ENCODE measurements around the gene MAGI1.
"Not testable (repeated sequence)": the region's sequence is repeated elsewhere in the genome, so short reads cannot be mapped to it uniquely, and the experiment has no call there.

The MAGI1 gene

GRCh38 chr3:65548848-65549625 is 489.7 kb downstream of the MAGI1 start:
- Histone ChIP-seq H3K9ac (ENCODE audit: low read length) (peak overlapping the region; percentile 47), H3K27ac (ENCODE audit: low read depth, low read length) (no peak overlapping the region), H3K4me1 (ENCODE audit: control insufficient read depth, low read depth, low read length) (peaks cover 5% of the 10 kb centered on the region), H3K4ac (ENCODE audit: low read depth, low read length) (no peak overlapping the region), H3K36me3 (ENCODE audit: control insufficient read depth, insufficient read depth, low read length) (no peaks in the 10 kb centered on the region), H3K23ac (ENCODE audit: low read length) (peak overlapping the region; percentile 10), H3K27me3 (ENCODE audit: insufficient read depth, low read length, poor library complexity) (no peaks in the 10 kb centered on the region), H2BK15ac (replicated peaks; ENCODE audit: low read depth) (no peak overlapping the region), H3K4me2 (ENCODE audit: low read length) (peak overlapping the region; percentile 60), H2AK5ac (ENCODE audit: low read length) (no peak overlapping the region), H3K79me2 (ENCODE audit: control insufficient read depth, insufficient read depth, low read length) (peaks cover 2% of the 10 kb centered on the region), H4K5ac (ENCODE audit: low read length) (no peak overlapping the region), H2BK120ac (ENCODE audit: low read depth, low read length) (no peak overlapping the region), H4K8ac (ENCODE audit: low read depth, low read length) (no peak overlapping the region), H3K56ac (ENCODE audit: low read length) (peak overlapping the region; percentile 71), H3K79me1 (ENCODE audit: low read length) (peaks cover 6% of the 10 kb centered on the region), H3K18ac (ENCODE audit: low read length) (no peak overlapping the region), H2BK5ac (ENCODE audit: low read length) (no peak overlapping the region), H3K4me3 (ENCODE audit: low read length) (peak overlapping the region; percentile 47)
- peak; percentile 64 for DNase-seq
- no CpG with 5 or more reads among the region's 71 CpGs for WGBS (ENCODE audit: extremely low coverage, insufficient coverage, low lambda C conversion rate)

- Histone ChIP-seq H3K36me3 (ENCODE audit: control insufficient read depth, insufficient read depth, low read length) (no peaks in the 10 kb centered on the region), H3K4ac (ENCODE audit: low read depth, low read length) (no peak overlapping the region), H2AK5ac (ENCODE audit: low read length) (no peak overlapping the region), H4K8ac (ENCODE audit: low read depth, low read length) (no peak overlapping the region), H4K5ac (ENCODE audit: low read length) (no peak overlapping the region), H3K27me3 (ENCODE audit: insufficient read depth, low read length, poor library complexity) (no peaks in the 10 kb centered on the region), H3K79me1 (ENCODE audit: low read length) (peaks cover 6% of the 10 kb centered on the region), H3K9ac (ENCODE audit: low read length) (no peak overlapping the region), H3K23ac (ENCODE audit: low read length) (no peak overlapping the region), H3K4me1 (ENCODE audit: control insufficient read depth, low read depth, low read length) (no peaks in the 10 kb centered on the region), H2BK5ac (ENCODE audit: low read length) (no peak overlapping the region), H3K18ac (ENCODE audit: low read length) (no peak overlapping the region), H3K27ac (ENCODE audit: low read depth, low read length) (no peak overlapping the region), H3K56ac (ENCODE audit: low read length) (no peak overlapping the region), H3K79me2 (ENCODE audit: control insufficient read depth, insufficient read depth, low read length) (peaks cover 2% of the 10 kb centered on the region), H2BK15ac (replicated peaks; ENCODE audit: low read depth) (no peak overlapping the region), H2BK120ac (ENCODE audit: low read depth, low read length) (no peak overlapping the region), H3K4me3 (ENCODE audit: low read length) (no peak overlapping the region), H3K4me2 (ENCODE audit: low read length) (no peak overlapping the region)
- no peak for DNase-seq
- no CpG with 5 or more reads among the region's 1 CpG for WGBS (ENCODE audit: extremely low coverage, insufficient coverage, low lambda C conversion rate)
Measured at GRCh38 chr3:65545429-65545828, 493.3 kb downstream of the MAGI1 start.

GRCh38 chr3:65543391-65543790 is 495.3 kb downstream of the MAGI1 start:
- H4K5ac ChIP-seq (ENCODE audit: low read length); H3K79me1 ChIP-seq (ENCODE audit: low read length); H2BK120ac ChIP-seq (ENCODE audit: low read depth, low read length); H3K4ac ChIP-seq (ENCODE audit: low read depth, low read length); H2AK5ac ChIP-seq (ENCODE audit: low read length); DNase-seq; H3K23ac ChIP-seq (ENCODE audit: low read length); H2BK5ac ChIP-seq (ENCODE audit: low read length); H3K36me3 ChIP-seq (ENCODE audit: control insufficient read depth, insufficient read depth, low read length); H3K9ac ChIP-seq (ENCODE audit: low read length); H3K4me1 ChIP-seq (ENCODE audit: control insufficient read depth, low read depth, low read length); H3K18ac ChIP-seq (ENCODE audit: low read length); H2BK15ac ChIP-seq (replicated peaks; ENCODE audit: low read depth); H3K56ac ChIP-seq (ENCODE audit: low read length); H3K4me3 ChIP-seq (ENCODE audit: low read length); H3K4me2 ChIP-seq (ENCODE audit: low read length); H3K79me2 ChIP-seq (ENCODE audit: control insufficient read depth, insufficient read depth, low read length); H4K8ac ChIP-seq (ENCODE audit: low read depth, low read length); H3K27me3 ChIP-seq (ENCODE audit: insufficient read depth, low read length, poor library complexity); H3K27ac ChIP-seq (ENCODE audit: low read depth, low read length): not testable (repeated sequence)
- no CpG with 5 or more reads among the region's 1 CpG for WGBS (ENCODE audit: extremely low coverage, insufficient coverage, low lambda C conversion rate)

GRCh38 chr3:65540666-65541065 is 498.1 kb downstream of the MAGI1 start:
- no peak overlapping the region for H2BK5ac ChIP-seq (ENCODE audit: low read length)
- H3K18ac ChIP-seq (ENCODE audit: low read length) = no peak overlapping the region
- no peaks in the 10 kb centered on the region for H3K36me3 ChIP-seq (ENCODE audit: control insufficient read depth, insufficient read depth, low read length)
- DNase-seq = no peak
- H4K5ac ChIP-seq (ENCODE audit: low read length) = no peak overlapping the region
- no peak overlapping the region for H3K56ac ChIP-seq (ENCODE audit: low read length)
- H3K4me2 ChIP-seq (ENCODE audit: low read length) = no peak overlapping the region
- peaks cover 3% of the 10 kb centered on the region for H3K79me1 ChIP-seq (ENCODE audit: low read length)
- WGBS (ENCODE audit: extremely low coverage, insufficient coverage, low lambda C conversion rate) = no CpG with 5 or more reads among the region's 1 CpG
- no peak overlapping the region for H3K4me3 ChIP-seq (ENCODE audit: low read length)
- no peak overlapping the region for H3K27ac ChIP-seq (ENCODE audit: low read depth, low read length)
- no peak overlapping the region for H2BK15ac ChIP-seq (replicated peaks; ENCODE audit: low read depth)
- H2BK120ac ChIP-seq (ENCODE audit: low read depth, low read length) = no peak overlapping the region
- no peaks in the 10 kb centered on the region for H3K4me1 ChIP-seq (ENCODE audit: control insufficient read depth, low read depth, low read length)
- no peak overlapping the region for H3K4ac ChIP-seq (ENCODE audit: low read depth, low read length)
- no peak overlapping the region for H2AK5ac ChIP-seq (ENCODE audit: low read length)
- H3K79me2 ChIP-seq (ENCODE audit: control insufficient read depth, insufficient read depth, low read length) = peaks cover 8% of the 10 kb centered on the region
- H4K8ac ChIP-seq (ENCODE audit: low read depth, low read length) = no peak overlapping the region
- no peak overlapping the region for H3K23ac ChIP-seq (ENCODE audit: low read length)
- H3K27me3 ChIP-seq (ENCODE audit: insufficient read depth, low read length, poor library complexity) = no peaks in the 10 kb centered on the region
- H3K9ac ChIP-seq (ENCODE audit: low read length) = no peak overlapping the region

- no peak overlapping the region for H2AK5ac ChIP-seq (ENCODE audit: low read length)
- H4K8ac ChIP-seq (ENCODE audit: low read depth, low read length) = no peak overlapping the region
- H3K27me3 ChIP-seq (ENCODE audit: insufficient read depth, low read length, poor library complexity) = no peaks in the 10 kb centered on the region
- DNase-seq = peak; percentile 40
- H2BK5ac ChIP-seq (ENCODE audit: low read length) = no peak overlapping the region
- H3K79me2 ChIP-seq (ENCODE audit: control insufficient read depth, insufficient read depth, low read length) = peaks cover 8% of the 10 kb centered on the region
- H3K18ac ChIP-seq (ENCODE audit: low read length) = no peak overlapping the region
- no peak overlapping the region for H2BK120ac ChIP-seq (ENCODE audit: low read depth, low read length)
- no peak overlapping the region for H3K23ac ChIP-seq (ENCODE audit: low read length)
- H3K36me3 ChIP-seq (ENCODE audit: control insufficient read depth, insufficient read depth, low read length) = no peaks in the 10 kb centered on the region
- H3K4me2 ChIP-seq (ENCODE audit: low read length) = no peak overlapping the region
- H3K27ac ChIP-seq (ENCODE audit: low read depth, low read length) = no peak overlapping the region
- H3K4ac ChIP-seq (ENCODE audit: low read depth, low read length) = no peak overlapping the region
- H3K56ac ChIP-seq (ENCODE audit: low read length) = no peak overlapping the region
- WGBS (ENCODE audit: extremely low coverage, insufficient coverage, low lambda C conversion rate) = no CpG with 5 or more reads among the region's 1 CpG
- H3K79me1 ChIP-seq (ENCODE audit: low read length) = peaks cover 3% of the 10 kb centered on the region
- no peak overlapping the region for H3K4me3 ChIP-seq (ENCODE audit: low read length)
- no peak overlapping the region for H2BK15ac ChIP-seq (replicated peaks; ENCODE audit: low read depth)
- no peak overlapping the region for H3K9ac ChIP-seq (ENCODE audit: low read length)
- H3K4me1 ChIP-seq (ENCODE audit: control insufficient read depth, low read depth, low read length) = no peaks in the 10 kb centered on the region
- H4K5ac ChIP-seq (ENCODE audit: low read length) = no peak overlapping the region
Measured at GRCh38 chr3:65539616-65540015, 499.1 kb downstream of the MAGI1 start.

- H3K4me3 ChIP-seq (ENCODE audit: low read length) = no peak overlapping the region
- H2BK120ac ChIP-seq (ENCODE audit: low read depth, low read length) = no peak overlapping the region
- H3K23ac ChIP-seq (ENCODE audit: low read length) = no peak overlapping the region
- H3K56ac ChIP-seq (ENCODE audit: low read length) = no peak overlapping the region
- H3K79me2 ChIP-seq (ENCODE audit: control insufficient read depth, insufficient read depth, low read length) = peaks cover 8% of the 10 kb centered on the region
- peaks cover 3% of the 10 kb centered on the region for H3K79me1 ChIP-seq (ENCODE audit: low read length)
- H3K27ac ChIP-seq (ENCODE audit: low read depth, low read length) = no peak overlapping the region
- no peak overlapping the region for H2BK5ac ChIP-seq (ENCODE audit: low read length)
- no peak overlapping the region for H2BK15ac ChIP-seq (replicated peaks; ENCODE audit: low read depth)
- H4K8ac ChIP-seq (ENCODE audit: low read depth, low read length) = no peak overlapping the region
- no peak overlapping the region for H2AK5ac ChIP-seq (ENCODE audit: low read length)
- no peak overlapping the region for H4K5ac ChIP-seq (ENCODE audit: low read length)
- no peak for DNase-seq
- H3K27me3 ChIP-seq (ENCODE audit: insufficient read depth, low read length, poor library complexity) = no peaks in the 10 kb centered on the region
- no peak overlapping the region for H3K18ac ChIP-seq (ENCODE audit: low read length)
- H3K9ac ChIP-seq (ENCODE audit: low read length) = no peak overlapping the region
- no peaks in the 10 kb centered on the region for H3K36me3 ChIP-seq (ENCODE audit: control insufficient read depth, insufficient read depth, low read length)
- H3K4me2 ChIP-seq (ENCODE audit: low read length) = no peak overlapping the region
- WGBS (ENCODE audit: extremely low coverage, insufficient coverage, low lambda C conversion rate) = no CpG with 5 or more reads among the region's 1 CpG
- H3K4me1 ChIP-seq (ENCODE audit: control insufficient read depth, low read depth, low read length) = no peaks in the 10 kb centered on the region
- no peak overlapping the region for H3K4ac ChIP-seq (ENCODE audit: low read depth, low read length)
Measured at GRCh38 chr3:65538101-65538500, 500.6 kb downstream of the MAGI1 start.

Data from mesendoderm (in vitro differentiated cells).